DND-41 (cell line): Measurements from ENCODE around the gene FBLL1.
"Not testable (repeated sequence)": the region's sequence is repeated elsewhere in the genome, so short reads cannot be mapped to it uniquely, and the experiment has no call there.

Experiments
- CTCF ChIP-seq: IDR thresholded peaks from 2 replicates; pipeline ENCODE4 v1.5.1; 2012; ENCODE audit warnings: borderline replicate concordance, low read length, moderate library complexity, mild to moderate bottlenecking; ENCODE audit not compliant: poor library complexity, severe bottlenecking; ENCODE audit errors: extremely low read depth
- EZH2 ChIP-seq: IDR thresholded peaks from 3 replicates; pipeline ENCODE4 v1.6.1; 2012; ENCODE audit warnings: borderline replicate concordance, low read depth, mild to moderate bottlenecking, moderate library complexity, low read length, inconsistent platforms; ENCODE audit not compliant: severe bottlenecking

DNA sequence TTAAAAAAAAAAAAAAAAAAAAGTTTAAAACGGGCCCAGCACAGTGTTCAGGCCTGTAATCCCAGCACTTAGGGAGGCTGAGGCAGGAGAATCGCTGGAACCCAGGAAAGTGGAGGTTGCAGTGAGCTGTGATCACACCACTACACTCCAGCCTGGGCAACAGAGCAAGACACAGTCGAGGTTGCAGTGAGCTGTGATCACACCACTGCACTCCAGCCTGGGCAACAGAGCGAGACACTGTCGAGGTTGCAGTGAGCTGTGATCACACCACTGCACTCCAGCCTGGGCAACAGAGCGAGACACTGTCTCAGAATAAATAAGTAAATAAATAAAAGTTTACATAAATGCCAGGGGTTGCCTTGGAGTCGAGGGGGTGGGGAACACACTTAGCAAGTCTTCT lies 5.2 kb downstream of the FBLL1 start:
- not testable (repeated sequence) for TF ChIP-seq CTCF, EZH2
